Measurements from ENCODE around the gene NFIB. TPM values are rescaled to one million over a fixed set of nuclear protein-coding genes. Genes with fewer than 3 reads are reported as not detected.

The NFIB gene
- polyA plus RNA-seq, 1 donor (not counting 4 experiments of a cell fraction or from before 2014, with no cell fraction given): 8.9 TPM

- no peak for DNase-seq (ENCODE audit: low read depth, low spot score)
- peaks cover 24% of the 10 kb centered on the region for H3K79me2 ChIP-seq (ENCODE audit: control insufficient read depth, insufficient read depth, low read length)
- H3K27ac ChIP-seq (ENCODE audit: control insufficient read depth, insufficient read depth, low read length): no peak overlapping the region
- H3K4me2 ChIP-seq (ENCODE audit: control insufficient read depth, extremely low read depth, insufficient read depth, low read depth, low read length): no peak overlapping the region
- no peak overlapping the region for H3K4me3 ChIP-seq (ENCODE audit: control insufficient read depth in 2 of 3, extremely low read depth in 1 of 3, insufficient read depth in 2 of 3, low read depth in 1 of 3, low read length in 3 of 3)
- H3K4me1 ChIP-seq (ENCODE audit: control insufficient read depth, extremely low read depth, insufficient read depth, low read length): peaks cover 49% of the 10 kb centered on the region
- H3K9me3 ChIP-seq (ENCODE audit: control insufficient read depth, low read depth, low read length): no peaks in the 10 kb centered on the region
- H3K9me1 ChIP-seq (ENCODE audit: control insufficient read depth, extremely low read depth, insufficient read depth, low read length): peaks cover 4% of the 10 kb centered on the region
- TF ChIP-seq, protein P1, sequence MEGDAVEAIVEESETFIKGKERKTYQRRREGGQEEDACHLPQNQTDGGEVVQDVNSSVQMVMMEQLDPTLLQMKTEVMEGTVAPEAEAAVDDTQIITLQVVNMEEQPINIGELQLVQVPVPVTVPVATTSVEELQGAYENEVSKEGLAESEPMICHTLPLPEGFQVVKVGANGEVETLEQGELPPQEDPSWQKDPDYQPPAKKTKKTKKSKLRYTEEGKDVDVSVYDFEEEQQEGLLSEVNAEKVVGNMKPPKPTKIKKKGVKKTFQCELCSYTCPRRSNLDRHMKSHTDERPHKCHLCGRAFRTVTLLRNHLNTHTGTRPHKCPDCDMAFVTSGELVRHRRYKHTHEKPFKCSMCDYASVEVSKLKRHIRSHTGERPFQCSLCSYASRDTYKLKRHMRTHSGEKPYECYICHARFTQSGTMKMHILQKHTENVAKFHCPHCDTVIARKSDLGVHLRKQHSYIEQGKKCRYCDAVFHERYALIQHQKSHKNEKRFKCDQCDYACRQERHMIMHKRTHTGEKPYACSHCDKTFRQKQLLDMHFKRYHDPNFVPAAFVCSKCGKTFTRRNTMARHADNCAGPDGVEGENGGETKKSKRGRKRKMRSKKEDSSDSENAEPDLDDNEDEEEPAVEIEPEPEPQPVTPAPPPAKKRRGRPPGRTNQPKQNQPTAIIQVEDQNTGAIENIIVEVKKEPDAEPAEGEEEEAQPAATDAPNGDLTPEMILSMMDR (optimal IDR thresholded peaks at IDR 0.05 in 1 of 3, IDR thresholded peaks at IDR 0.05 in 1 of 3, conservative IDR thresholded peaks at IDR 0.05 in 1 of 3; ENCODE audit: extremely low read depth in 1 of 3, insufficient read depth in 2 of 3, low read length in 3 of 3): no peak
- TF ChIP-seq EZH2 (IDR thresholded peaks at IDR 0.05; ENCODE audit: low read length): no peak
- no peak for FAIRE-seq
- H3K36me3 ChIP-seq (ENCODE audit: control insufficient read depth in 2 of 2, extremely low read depth in 1 of 2, insufficient read depth in 2 of 2, low read length in 2 of 2): no peaks in the 10 kb centered on the region
- peaks cover 9% of the 10 kb centered on the region for H4K20me1 ChIP-seq (ENCODE audit: control insufficient read depth, extremely low read depth, insufficient read depth, low read length)
- no peak overlapping the region for H3K9ac ChIP-seq (ENCODE audit: control insufficient read depth, extremely low read depth, insufficient read depth, low read length)
- H3K27me3 ChIP-seq (ENCODE audit: control insufficient read depth, extremely low read depth, insufficient read depth, low read length): no peaks in the 10 kb centered on the region
- H2AFZ ChIP-seq (ENCODE audit: control insufficient read depth, low read length): no peak overlapping the region
- dilution Hi-C loops (cut with MboI; ENCODE audit: extremely low pct_ligation_motif_present, low sequenced_read_pairs): no loop called here
Observed at GRCh38 chr9:14261616-14262015, 52.3 kb downstream of the NFIB start.

DNA sequence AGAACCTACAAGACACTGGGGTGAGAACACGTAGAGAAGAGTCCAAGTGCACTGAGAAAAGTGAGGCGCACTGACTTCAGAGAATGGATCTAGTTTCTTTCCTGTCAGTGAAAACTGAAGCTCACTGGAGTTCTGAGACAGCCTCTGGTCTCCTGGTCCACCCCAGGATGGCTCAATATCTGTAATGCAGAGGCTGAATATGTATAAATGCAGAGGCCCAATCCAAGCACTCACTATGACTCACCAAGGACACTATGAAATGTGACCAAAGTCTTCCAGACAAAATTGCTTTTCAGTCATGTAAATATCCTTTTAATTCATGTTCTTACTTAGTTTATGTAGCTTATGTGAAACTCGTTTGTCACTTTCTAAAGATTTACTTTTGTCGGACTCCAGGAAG, 53.8 kb downstream of the NFIB start:
- dilution Hi-C loops (cut with MboI; ENCODE audit: extremely low pct_ligation_motif_present, low sequenced_read_pairs): no loop called here
- DNase-seq (ENCODE audit: low read depth, low spot score): no peak
- Histone ChIP-seq H4K20me1 (ENCODE audit: control insufficient read depth, extremely low read depth, insufficient read depth, low read length) (peaks cover 9% of the 10 kb centered on the region), H3K79me2 (ENCODE audit: control insufficient read depth, insufficient read depth, low read length) (peaks cover 30% of the 10 kb centered on the region), H3K9me1 (ENCODE audit: control insufficient read depth, extremely low read depth, insufficient read depth, low read length) (peaks cover 4% of the 10 kb centered on the region), H3K9me3 (ENCODE audit: control insufficient read depth, low read depth, low read length) (no peaks in the 10 kb centered on the region), H3K9ac (ENCODE audit: control insufficient read depth, extremely low read depth, insufficient read depth, low read length) (no peak overlapping the region), H3K27me3 (ENCODE audit: control insufficient read depth, extremely low read depth, insufficient read depth, low read length) (no peaks in the 10 kb centered on the region), H3K4me2 (ENCODE audit: control insufficient read depth, extremely low read depth, insufficient read depth, low read depth, low read length) (no peak overlapping the region), H3K36me3 (ENCODE audit: control insufficient read depth in 2 of 2, extremely low read depth in 1 of 2, insufficient read depth in 2 of 2, low read length in 2 of 2) (peaks cover 0 to 2% of the 10 kb centered on the region in 2 experiments), H3K4me1 (ENCODE audit: control insufficient read depth, extremely low read depth, insufficient read depth, low read length) (peaks cover 50% of the 10 kb centered on the region), H3K27ac (ENCODE audit: control insufficient read depth, insufficient read depth, low read length) (no peak overlapping the region), H2AFZ (ENCODE audit: control insufficient read depth, low read length) (no peak overlapping the region), H3K4me3 (ENCODE audit: control insufficient read depth in 2 of 3, extremely low read depth in 1 of 3, insufficient read depth in 2 of 3, low read depth in 1 of 3, low read length in 3 of 3) (no peak overlapping the region)
- TF ChIP-seq, protein P1 (optimal IDR thresholded peaks at IDR 0.05 in 1 of 3, IDR thresholded peaks at IDR 0.05 in 1 of 3, conservative IDR thresholded peaks at IDR 0.05 in 1 of 3; ENCODE audit: extremely low read depth in 1 of 3, insufficient read depth in 2 of 3, low read length in 3 of 3): no peak
- TF ChIP-seq EZH2 (IDR thresholded peaks at IDR 0.05; ENCODE audit: low read length): no peak
- FAIRE-seq: no peak

Measured in keratinocyte (primary cell).